OCI-LY1 (cell line): Measurements from ENCODE around the gene ZNF558.

Experiments used
- H2AFZ ChIP-seq: fragments of 200-600 bp; sonication (generic), shearing (Covaris generic); 2 replicates; pipeline ENCODE4 v1.6.0; 2014; ENCODE audit warnings: antibody characterized with exemption, mild to moderate bottlenecking, low read length
- H3F3A ChIP-seq: fragments of 200-600 bp; sonication (generic), shearing (Covaris generic); 2 replicates; pipeline ENCODE4 v1.6.0; 2014; ENCODE audit warnings: mild to moderate bottlenecking, antibody characterized with exemption, low read length, moderate library complexity; ENCODE audit not compliant: insufficient read depth
- H3K27ac ChIP-seq: fragments of 200-600 bp; sonication (generic); 2 replicates; pipeline ENCODE4 v1.5.1; 2014; ENCODE audit warnings: low read length, mixed run types, mild to moderate bottlenecking, low read depth; ENCODE audit not compliant: poor library complexity, severe bottlenecking
- H3K27me3 ChIP-seq: fragments of 200-600 bp; sonication (generic); 2 replicates; pipeline ENCODE4 v1.6.0; 2014; ENCODE audit warnings: antibody characterized with exemption, mild to moderate bottlenecking, low read length, moderate library complexity; ENCODE audit not compliant: insufficient read depth
- H3K36me3 ChIP-seq: fragments of 200-600 bp; sonication (generic); 2 replicates; pipeline ENCODE4 v1.6.1; 2014; ENCODE audit warnings: mild to moderate bottlenecking, antibody characterized with exemption, low read length, moderate library complexity, mixed read lengths; ENCODE audit not compliant: insufficient read depth
- H3K4me1 ChIP-seq: fragments of 200-600 bp; sonication (generic); 2 replicates; pipeline ENCODE4 v1.5.1; 2014; ENCODE audit warnings: mild to moderate bottlenecking, low read length, moderate library complexity; ENCODE audit not compliant: insufficient read depth, severe bottlenecking
- H3K4me2 ChIP-seq: fragments of 200-600 bp; sonication (generic), shearing (Covaris generic); 2 replicates; pipeline ENCODE4 v1.6.1; 2014; ENCODE audit warnings: low read length
- H3K4me3 ChIP-seq: fragments of 200-600 bp; sonication (generic); 2 replicates; pipeline ENCODE4 v1.5.1; 2014; ENCODE audit warnings: low read length, low read depth, mild to moderate bottlenecking, mixed read lengths; ENCODE audit not compliant: poor library complexity, severe bottlenecking
- H3K79me2 ChIP-seq: fragments of 200-600 bp; shearing (Covaris generic); 2 replicates; pipeline ENCODE4 v1.6.1; 2016; ENCODE audit warnings: mixed run types, low read length, mixed read lengths; ENCODE audit not compliant: insufficient read depth
- H3K9ac ChIP-seq: fragments of 200-600 bp; sonication (generic), shearing (Covaris generic); 2 replicates; pipeline ENCODE4 v1.6.1; 2014; ENCODE audit warnings: mild to moderate bottlenecking, low read length, mixed read lengths
- H3K9me2 ChIP-seq: fragments of 200-600 bp; sonication (generic), shearing (Covaris generic); 2 replicates; pipeline ENCODE4 v1.6.1; 2014; ENCODE audit warnings: low read depth, mild to moderate bottlenecking, low read length, mixed read lengths
- H3K9me3 ChIP-seq: fragments of 200-600 bp; shearing (Covaris generic); 2 replicates; pipeline ENCODE4 v1.6.1; 2014; ENCODE audit warnings: low read length, mixed read lengths
- H4K20me1 ChIP-seq: fragments of 200-600 bp; sonication (generic), shearing (Covaris generic); 2 replicates; pipeline ENCODE4 v1.6.0; 2016; ENCODE audit warnings: mild to moderate bottlenecking, low read length; ENCODE audit not compliant: insufficient read depth
- EZH2 ChIP-seq: fragments of 200-600 bp; sonication (generic), shearing (Covaris generic); IDR thresholded peaks from 2 replicates; pipeline ENCODE4 v1.8.0; 2017; ENCODE audit warnings: borderline replicate concordance, mixed run types, mild to moderate bottlenecking, antibody characterized with exemption, low read length, moderate library complexity, mixed read lengths
- TF ChIP-seq, protein P1 (sequence below): fragments of 200-600 bp; sonication (generic), shearing (Covaris generic); IDR thresholded peaks from 2 replicates; pipeline ENCODE4 v1.5.1; 2017; ENCODE audit warnings: mild to moderate bottlenecking, antibody characterized with exemption, low read length, moderate library complexity, mixed read lengths

ZNF558 gene

DNA sequence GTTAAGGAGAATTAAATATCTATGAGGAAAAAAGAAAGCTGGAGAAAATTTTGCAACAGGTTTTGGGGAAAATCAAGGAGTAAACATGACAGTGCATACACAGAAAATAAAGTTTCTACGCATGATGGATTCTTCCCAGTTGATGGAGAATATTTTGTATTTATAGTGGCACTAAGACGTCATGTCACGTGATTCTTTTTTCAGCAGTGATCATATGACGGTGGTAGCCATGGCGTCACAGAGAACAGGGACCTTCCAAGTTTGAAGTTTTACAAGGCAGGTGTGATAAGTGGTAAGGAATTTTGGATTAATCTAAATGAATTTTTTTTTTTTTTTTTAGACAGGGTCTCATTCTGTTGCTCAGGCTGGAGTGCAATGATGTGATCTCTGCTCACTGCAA is 8.6 kb upstream of the ZNF558 start:
- Histone ChIP-seq H3K4me1 (no peaks in the 10 kb centered on the region), H3K9me3 (no peaks in the 10 kb centered on the region), H3K4me2 (no peak overlapping the region), H3K9me2 (no peaks in the 10 kb centered on the region), H3K9ac (no peak overlapping the region), H3K4me3 (no peak overlapping the region), H2AFZ (no peak overlapping the region), H3F3A (no peaks in the 10 kb centered on the region), H3K27me3 (no peaks in the 10 kb centered on the region), H3K79me2 (no peaks in the 10 kb centered on the region), H3K27ac (no peak overlapping the region), H3K36me3 (no peaks in the 10 kb centered on the region), H4K20me1 (no peaks in the 10 kb centered on the region)
- no peak for TF ChIP-seq EZH2
- TF ChIP-seq, protein P1, sequence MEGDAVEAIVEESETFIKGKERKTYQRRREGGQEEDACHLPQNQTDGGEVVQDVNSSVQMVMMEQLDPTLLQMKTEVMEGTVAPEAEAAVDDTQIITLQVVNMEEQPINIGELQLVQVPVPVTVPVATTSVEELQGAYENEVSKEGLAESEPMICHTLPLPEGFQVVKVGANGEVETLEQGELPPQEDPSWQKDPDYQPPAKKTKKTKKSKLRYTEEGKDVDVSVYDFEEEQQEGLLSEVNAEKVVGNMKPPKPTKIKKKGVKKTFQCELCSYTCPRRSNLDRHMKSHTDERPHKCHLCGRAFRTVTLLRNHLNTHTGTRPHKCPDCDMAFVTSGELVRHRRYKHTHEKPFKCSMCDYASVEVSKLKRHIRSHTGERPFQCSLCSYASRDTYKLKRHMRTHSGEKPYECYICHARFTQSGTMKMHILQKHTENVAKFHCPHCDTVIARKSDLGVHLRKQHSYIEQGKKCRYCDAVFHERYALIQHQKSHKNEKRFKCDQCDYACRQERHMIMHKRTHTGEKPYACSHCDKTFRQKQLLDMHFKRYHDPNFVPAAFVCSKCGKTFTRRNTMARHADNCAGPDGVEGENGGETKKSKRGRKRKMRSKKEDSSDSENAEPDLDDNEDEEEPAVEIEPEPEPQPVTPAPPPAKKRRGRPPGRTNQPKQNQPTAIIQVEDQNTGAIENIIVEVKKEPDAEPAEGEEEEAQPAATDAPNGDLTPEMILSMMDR = no peak

DNA sequence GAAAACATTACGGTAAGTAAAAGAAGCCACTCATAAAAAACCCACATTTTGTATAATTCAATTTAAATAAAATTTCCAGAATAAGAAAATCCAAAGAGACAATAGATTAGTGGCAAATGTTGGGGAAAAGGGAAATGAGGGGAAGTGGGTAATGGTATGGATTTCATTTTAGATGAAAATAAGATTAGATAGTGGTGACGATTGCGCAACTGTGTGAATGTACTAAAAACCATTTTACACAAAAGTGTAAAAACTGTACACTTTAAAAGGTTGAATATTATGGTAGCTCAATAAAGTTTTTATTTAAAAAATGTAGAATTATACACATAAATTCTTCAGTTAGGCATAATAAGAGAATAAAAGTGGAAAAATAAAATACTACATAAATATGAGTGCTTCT is 3.8 kb upstream of the ZNF558 start:
- no peaks in the 10 kb centered on the region for H3F3A ChIP-seq
- H3K9me2 ChIP-seq = no peaks in the 10 kb centered on the region
- no peaks in the 10 kb centered on the region for H3K36me3 ChIP-seq
- no peaks in the 10 kb centered on the region for H3K79me2 ChIP-seq
- no peak overlapping the region for H3K4me3 ChIP-seq
- no peak overlapping the region for H3K27ac ChIP-seq
- no peak for TF ChIP-seq EZH2
- TF ChIP-seq, protein P1 = no peak
- H3K27me3 ChIP-seq = no peaks in the 10 kb centered on the region
- peaks cover 8% of the 10 kb centered on the region for H3K4me1 ChIP-seq
- H3K4me2 ChIP-seq = no peak overlapping the region
- H4K20me1 ChIP-seq = no peaks in the 10 kb centered on the region
- H3K9ac ChIP-seq = no peak overlapping the region
- H3K9me3 ChIP-seq = no peaks in the 10 kb centered on the region
- H2AFZ ChIP-seq = no peak overlapping the region

DNA sequence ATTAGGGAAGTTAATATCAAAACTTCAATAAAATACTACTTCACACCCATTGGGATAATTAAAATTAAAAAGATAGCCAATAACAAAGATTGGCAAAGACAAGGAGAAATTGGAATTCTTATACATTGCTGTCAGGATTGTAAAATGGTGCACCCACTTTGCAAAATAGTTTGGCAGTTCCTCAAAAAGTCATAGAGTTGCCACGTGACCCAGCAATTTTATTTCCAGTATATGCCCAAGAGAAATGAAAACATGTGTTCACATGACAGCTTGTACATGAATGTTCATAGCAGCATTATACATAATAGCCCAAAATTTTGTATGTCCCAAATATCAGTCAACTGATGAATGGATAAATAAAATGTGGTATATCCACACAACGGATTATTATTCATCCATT is 3.3 kb upstream of the ZNF558 start:
- H3K36me3 ChIP-seq = no peaks in the 10 kb centered on the region
- H2AFZ ChIP-seq = no peak overlapping the region
- H3K4me3 ChIP-seq = no peak overlapping the region
- H3F3A ChIP-seq = no peaks in the 10 kb centered on the region
- TF ChIP-seq, protein P1 = no peak
- TF ChIP-seq EZH2 = no peak
- no peak overlapping the region for H3K9ac ChIP-seq
- H3K79me2 ChIP-seq = no peaks in the 10 kb centered on the region
- no peak overlapping the region for H3K4me2 ChIP-seq
- H3K27ac ChIP-seq = no peak overlapping the region
- H3K4me1 ChIP-seq = peaks cover 9% of the 10 kb centered on the region
- no peaks in the 10 kb centered on the region for H4K20me1 ChIP-seq
- H3K9me3 ChIP-seq = no peaks in the 10 kb centered on the region
- no peaks in the 10 kb centered on the region for H3K27me3 ChIP-seq
- no peaks in the 10 kb centered on the region for H3K9me2 ChIP-seq
